Measurements from ENCODE around the gene EIF3A. TPM values are rescaled to one million over a fixed set of nuclear protein-coding genes. Genes with fewer than 3 reads are reported as not detected.

Gene EIF3A
- total and polyA plus RNA-seq, 2 of the 8 experiments (the other 6 are each of a cell fraction or from before 2014, with no cell fraction given): 26.8 to 209 TPM

DNA sequence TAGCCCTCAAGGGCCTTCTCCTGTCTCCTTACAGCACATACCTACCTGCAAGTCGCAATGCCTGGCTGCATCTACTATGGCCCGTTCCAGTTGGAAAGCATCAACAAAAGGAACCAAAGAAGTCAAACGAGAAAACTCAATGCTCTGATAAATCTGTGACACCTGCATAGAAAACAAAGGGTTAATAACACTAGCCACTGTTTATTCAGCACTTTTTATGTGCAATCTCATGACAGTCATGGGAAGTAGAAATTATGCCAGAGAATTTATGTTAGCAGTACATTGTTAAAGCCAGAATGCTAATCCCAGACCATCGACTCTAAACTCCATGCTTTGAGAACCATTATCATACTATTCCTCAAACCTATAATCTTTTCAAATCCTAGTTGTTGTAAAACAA is 21.1 kb downstream of the EIF3A start:
- H4K20me1 ChIP-seq (replicated peaks in 1 of 2; ENCODE audit: control insufficient read depth in 1 of 2, insufficient read depth in 2 of 2, low read length in 2 of 2): peaks cover 10 to 12% of the 10 kb centered on the region in 2 experiments
- H3K14ac ChIP-seq (ENCODE audit: insufficient read length): no peak overlapping the region
- no peaks in the 10 kb centered on the region for H3K4me1 ChIP-seq (replicated peaks in 1 of 4; ENCODE audit: control insufficient read depth in 3 of 4, insufficient read depth in 4 of 4, low read length in 3 of 4)
- peaks cover 0 to 84% of the 10 kb centered on the region in 2 experiments; a peak in 2 of 4 replicates for H3K79me2 ChIP-seq (ENCODE audit: control insufficient read depth in 1 of 2, insufficient read depth in 2 of 2, low read length in 2 of 2)
- no peak overlapping the region for H4K91ac ChIP-seq (replicated peaks; ENCODE audit: insufficient read length, low read length)
- no peak overlapping the region for H3K23ac ChIP-seq (ENCODE audit: insufficient read length)
- no peak overlapping the region for H3K4me2 ChIP-seq (ENCODE audit: insufficient read depth in 1 of 2, low read depth in 2 of 2, low read length in 2 of 2)
- H3K36me3 ChIP-seq (ENCODE audit: control insufficient read depth in 2 of 4, insufficient read depth in 4 of 4, low read length in 3 of 4): peaks cover 40 to 99% (median 84%) of the 10 kb centered on the region in 4 experiments
- peak overlapping the region; percentile 18; the same call in 1 of the 2 replicates for H4K8ac ChIP-seq (ENCODE audit: extremely low read depth, insufficient read depth, low read length)
- H3K27ac ChIP-seq (ENCODE audit: low read depth, low read length): no peak overlapping the region
- H3K4ac ChIP-seq (replicated peaks; ENCODE audit: insufficient read length, low read depth, low read length): no peak overlapping the region
- H2BK120ac ChIP-seq (replicated peaks; ENCODE audit: low read depth, low read length): no peak overlapping the region
- FAIRE-seq: no peak
- H3K27me3 ChIP-seq (replicated peaks in 1 of 4; ENCODE audit: control insufficient read depth in 3 of 4, extremely low read depth in 1 of 4, insufficient read depth in 3 of 4, low read length in 3 of 4): no peaks in the 10 kb centered on the region
- no peaks in the 10 kb centered on the region; the same call in 1 of the 2 replicates for H3K79me1 ChIP-seq (ENCODE audit: low read depth, low read length)
- no peak overlapping the region for H4K5ac ChIP-seq (ENCODE audit: insufficient read length, low read depth, low read length)
- no peak overlapping the region for H2BK20ac ChIP-seq (ENCODE audit: low read length)
- DNase-seq (ENCODE audit: low read depth in 1 of 2, low spot score in 2 of 2): no peak
- no peak overlapping the region for H2AK5ac ChIP-seq (ENCODE audit: low read depth, low read length)
- WGBS, 2 experiments (ENCODE audit: extremely low coverage in 1 of 2, insufficient coverage in 1 of 2, insufficient read length in 1 of 2, insufficient replicate concordance in 2 of 2, low coverage in 1 of 2, low lambda C conversion rate in 2 of 2, missing lambda C conversion rate in 1 of 2): 92% methylated on average over 4 of the region's 4 CpGs; no CpG with 5 or more reads in 1 of the 2 experiments
- ChIA-PET CTCF (ENCODE audit: partially characterized antibody) (interaction anchor here (0.5 kb wide), 1 partner anchor 516 kb away, joined by 3 read pairs; no protein-coding TSS in a partner anchor), POLR2A (ENCODE audit: partially characterized antibody) (interaction anchor here (0.8 to 2.1 kb wide), 4 partner anchors 11 to 28 kb away, joined by 3 to 10 read pairs (median 6); no protein-coding TSS in a partner anchor)
- TF ChIP-seq KDM4A (IDR thresholded peaks at IDR 0.05; ENCODE audit: low read depth, low read length, severe bottlenecking) (no peak), RNF2 (IDR thresholded peaks at IDR 0.05; ENCODE audit: borderline replicate concordance, low read depth, low read length, missing control alignments, poor library complexity, severe bottlenecking) (no peak), FOSL1 (IDR thresholded peaks at IDR 0.05; ENCODE audit: insufficient read depth, low read depth, low read length) (no peak), CTBP2 (IDR thresholded peaks at IDR 0.05; ENCODE audit: borderline replicate concordance, insufficient read depth, insufficient read length, low read length) (no peak), BRCA1 (IDR thresholded peaks at IDR 0.05; ENCODE audit: low read depth, low read length) (no peak), RXRA (IDR thresholded peaks at IDR 0.05; ENCODE audit: insufficient read depth, low read depth, low read length) (no peak), RAD21 (IDR thresholded peaks at IDR 0.05 in 1 of 2, conservative IDR thresholded peaks at IDR 0.05 in 1 of 2; ENCODE audit: low read depth in 2 of 2, low read length in 2 of 2) (no peak)
- no peak overlapping the region; a peak in 1 of 7 replicates for H3K9ac ChIP-seq (replicated peaks in 1 of 4; ENCODE audit: extremely low read depth in 1 of 4, low read depth in 3 of 4, low read length in 3 of 4)
- no peak overlapping the region for H2BK5ac ChIP-seq (ENCODE audit: low read depth, low read length)
- no peak overlapping the region for H3K18ac ChIP-seq (ENCODE audit: extremely low read depth, low read length)
- H3K23me2 ChIP-seq (ENCODE audit: low read depth, low read length): no peaks in the 10 kb centered on the region
- no peak overlapping the region for H3K4me3 ChIP-seq (ENCODE audit: extremely low read depth in 1 of 4, insufficient read depth in 2 of 4, low read depth in 3 of 4, low read length in 4 of 4)
- H2BK12ac ChIP-seq (ENCODE audit: low read depth, low read length): no peak overlapping the region
- no peak overlapping the region for H2BK15ac ChIP-seq (ENCODE audit: low read length)
- no peak overlapping the region for H2AFZ ChIP-seq (ENCODE audit: low read length)
- H3K9me3 ChIP-seq (ENCODE audit: insufficient read depth in 2 of 2, low read depth in 1 of 2, low read length in 1 of 2): no peaks in the 10 kb centered on the region
- no peak overlapping the region for H3K56ac ChIP-seq (replicated peaks; ENCODE audit: insufficient read length, low read depth, low read length)
